ENCODE measurements around the gene ITLN2.
"Not testable (repeated sequence)": the region's sequence is repeated elsewhere in the genome, so short reads cannot be mapped to it uniquely, and the experiment has no call there.

ITLN2 gene

GRCh38 chr1:160993544-160994193 is 39.1 kb upstream of the ITLN2 start:
- H3K4me3 ChIP-seq (replicated peaks in 1 of 2; ENCODE audit: low read depth in 2 of 2, low read length in 2 of 2), result no peak overlapping the region
- TF ChIP-seq CTCF (IDR thresholded peaks at IDR 0.05; ENCODE audit: low read depth, low read length), result peak; percentile 34
- DNase-seq (ENCODE audit: low read depth in 2 of 2), result peak; percentile 80 to 91

- H3K4me3 ChIP-seq (replicated peaks in 1 of 2; ENCODE audit: low read depth in 2 of 2, low read length in 2 of 2); DNase-seq (ENCODE audit: low read depth in 2 of 2): not testable (repeated sequence)
These were observed 37.4 kb upstream of the ITLN2 start for GRCh38 chr1:160992036-160992435.

- no peak for DNase-seq (ENCODE audit: low read depth in 2 of 2)
- H3K4me3 ChIP-seq (replicated peaks in 1 of 2; ENCODE audit: low read depth in 2 of 2, low read length in 2 of 2), result no peak overlapping the region
- TF ChIP-seq CTCF (IDR thresholded peaks at IDR 0.05; ENCODE audit: low read depth, low read length), result no peak
These were observed 32.9 kb upstream of the ITLN2 start for GRCh38 chr1:160987359-160988050.

GRCh38 chr1:160985723-160986122 is 31.1 kb upstream of the ITLN2 start:
- no peak for TF ChIP-seq CTCF (IDR thresholded peaks at IDR 0.05; ENCODE audit: low read depth, low read length)
- no peak for DNase-seq (ENCODE audit: low read depth in 2 of 2)
- no peak overlapping the region for H3K4me3 ChIP-seq (replicated peaks in 1 of 2; ENCODE audit: low read depth in 2 of 2, low read length in 2 of 2)

- peak overlapping the region in 1 of 2 donors; percentile 21 for H3K4me3 ChIP-seq (replicated peaks in 1 of 2; ENCODE audit: low read depth in 2 of 2, low read length in 2 of 2)
- no peak for DNase-seq (ENCODE audit: low read depth in 2 of 2)
- TF ChIP-seq CTCF (IDR thresholded peaks at IDR 0.05; ENCODE audit: low read depth, low read length), result no peak
These were observed 27.2 kb upstream of the ITLN2 start for GRCh38 chr1:160981584-160982411.

- DNase-seq (ENCODE audit: low read depth in 2 of 2), result no peak
- H3K4me3 ChIP-seq (replicated peaks in 1 of 2; ENCODE audit: low read depth in 2 of 2, low read length in 2 of 2), result no peak overlapping the region
- no peak for TF ChIP-seq CTCF (IDR thresholded peaks at IDR 0.05; ENCODE audit: low read depth, low read length)
These were observed 24.7 kb upstream of the ITLN2 start for GRCh38 chr1:160979286-160979685.

GRCh38 chr1:160978510-160978927 is 23.9 kb upstream of the ITLN2 start:
- TF ChIP-seq CTCF (IDR thresholded peaks at IDR 0.05; ENCODE audit: low read depth, low read length), result no peak
- H3K4me3 ChIP-seq (replicated peaks in 1 of 2; ENCODE audit: low read depth in 2 of 2, low read length in 2 of 2), result no peak overlapping the region
- DNase-seq (ENCODE audit: low read depth in 2 of 2), result peak in 1 of 2 donors; percentile 71
